GM21526 (cell line): Measurements from ENCODE around the gene PSD2.

ENCODE experiments used
- ATAC-seq: cut with Tn5 transposase; IDR thresholded peaks from one replicate; pipeline ENCODE4 v1.9.1; 2021; ENCODE audit warnings: moderate library complexity; ENCODE audit not compliant: unreplicated experiment, low FRiP score

PSD2 gene

DNA sequence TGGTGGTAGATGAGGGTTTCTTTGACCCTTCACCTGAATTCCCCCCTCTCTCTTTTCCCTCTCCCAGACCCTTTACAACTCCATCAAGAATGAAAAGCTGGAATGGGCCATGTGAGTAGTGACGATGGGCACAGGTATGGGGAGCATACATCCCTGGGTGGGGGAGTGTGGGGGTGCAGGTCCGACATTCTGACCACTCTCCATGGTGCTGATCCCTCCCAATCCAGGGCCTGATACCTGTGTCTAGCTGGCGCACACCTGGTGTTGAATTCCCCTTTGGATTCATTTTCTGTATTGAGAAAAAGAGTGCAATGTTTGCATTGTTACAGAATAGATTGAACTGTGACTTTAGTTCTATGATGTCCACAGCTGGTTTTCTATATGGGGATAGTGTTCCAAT is 40.0 kb downstream of the PSD2 start:
- no peak for ATAC-seq

DNA sequence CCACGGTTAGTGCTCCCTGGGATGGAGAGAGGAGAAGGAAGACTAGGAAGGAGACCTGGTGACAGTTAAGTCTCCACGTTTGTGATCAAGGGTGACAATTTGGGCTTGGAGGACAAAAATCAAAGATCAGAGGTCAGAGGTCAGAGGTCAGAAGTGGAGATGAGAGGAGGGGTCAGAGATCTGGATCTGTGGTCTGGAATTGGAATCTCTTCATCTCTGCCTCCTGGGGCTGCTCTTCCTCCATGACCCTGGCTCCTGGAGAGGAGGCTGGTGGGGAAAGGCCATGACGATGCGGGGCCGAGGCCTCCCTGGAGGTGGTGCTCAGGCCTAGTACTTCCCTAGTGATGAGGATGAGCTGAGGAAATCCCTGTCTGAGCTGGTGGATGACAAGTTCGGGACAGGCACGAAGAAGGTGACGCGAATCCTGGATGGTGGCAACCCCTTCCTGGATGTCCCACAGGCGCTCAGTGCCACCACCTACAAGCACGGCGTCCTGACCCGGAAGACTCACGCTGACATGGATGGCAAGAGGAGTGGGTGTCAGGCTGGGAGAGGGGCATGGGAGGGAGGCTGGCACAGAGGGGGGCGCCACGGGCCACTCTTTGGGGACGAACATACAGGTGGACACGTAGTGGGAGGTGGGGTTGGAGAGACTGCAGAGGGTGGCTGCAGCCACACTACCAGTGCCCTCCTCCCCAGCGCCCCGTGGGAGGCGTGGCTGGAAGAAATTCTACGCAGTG is 41.0 kb downstream of the PSD2 start:
- ATAC-seq: no peak

DNA sequence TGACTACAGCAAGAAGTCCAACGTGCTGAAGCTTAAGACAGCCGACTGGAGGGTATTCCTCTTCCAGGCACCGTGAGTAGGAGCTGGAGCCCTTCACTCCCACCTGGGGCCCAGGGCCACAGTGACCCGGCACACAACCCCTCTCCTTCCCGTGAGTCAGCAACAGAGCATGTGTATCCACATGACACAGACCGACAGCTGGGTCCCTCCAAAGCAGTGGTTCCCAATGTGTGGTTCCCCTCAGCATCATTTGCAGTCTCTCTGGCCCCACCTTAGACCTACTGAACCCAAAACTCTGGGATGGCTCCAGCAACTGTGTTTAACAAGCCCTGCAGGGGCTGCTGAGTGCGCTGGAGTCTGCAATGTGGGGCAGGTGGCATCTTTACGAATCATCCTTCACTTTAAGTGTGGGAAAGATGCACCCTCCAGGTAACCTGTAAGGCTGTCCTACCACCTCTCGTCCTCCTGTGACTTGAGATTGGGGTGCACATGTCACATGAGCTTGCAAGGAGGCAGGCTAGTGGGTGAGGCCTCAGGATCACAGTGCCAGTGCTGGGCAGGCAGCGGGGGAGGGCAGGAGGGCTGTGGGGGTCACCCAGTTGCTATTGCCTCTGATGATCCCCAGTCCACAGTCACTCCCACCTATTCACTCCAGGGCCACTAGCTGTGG is 42.2 kb downstream of the PSD2 start:
- ATAC-seq: no peak

DNA sequence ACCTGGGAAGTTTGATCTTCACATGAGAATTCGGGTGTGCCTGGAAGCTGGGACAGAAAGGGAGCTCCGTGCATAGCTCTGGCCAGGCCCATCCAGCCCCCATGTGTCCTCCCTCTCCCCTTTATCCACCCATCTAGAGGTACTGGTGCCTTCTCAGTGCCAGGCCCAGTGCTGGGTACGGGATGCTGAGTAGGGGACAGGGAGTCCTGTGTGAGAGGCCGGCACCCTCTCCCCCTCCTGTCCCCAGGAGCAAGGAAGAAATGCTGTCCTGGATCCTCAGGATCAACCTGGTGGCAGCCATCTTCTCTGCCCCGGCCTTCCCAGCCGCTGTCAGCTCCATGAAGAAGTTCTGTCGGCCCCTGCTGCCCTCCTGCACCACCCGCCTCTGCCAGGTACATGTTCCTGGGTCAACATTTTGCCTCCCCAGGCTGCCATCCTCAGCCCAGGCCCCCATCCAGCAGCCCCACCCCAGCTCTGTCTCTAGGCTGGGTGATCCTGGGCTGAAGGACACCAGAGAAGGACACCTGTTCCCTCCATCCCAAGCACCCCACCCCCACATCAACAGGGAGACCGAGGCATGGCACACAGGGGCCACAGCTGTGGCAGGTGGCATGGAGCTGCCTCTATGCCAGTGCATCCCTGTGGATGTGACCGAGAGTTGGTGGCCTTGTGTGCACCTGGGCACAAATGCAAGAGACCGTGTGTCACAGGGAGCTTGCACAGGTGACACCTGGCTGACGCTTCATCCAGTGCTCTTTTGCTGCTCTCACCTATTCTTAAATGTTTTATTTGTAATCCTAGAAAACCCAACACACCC is 43.0 kb downstream of the PSD2 start:
- ATAC-seq: no peak

DNA sequence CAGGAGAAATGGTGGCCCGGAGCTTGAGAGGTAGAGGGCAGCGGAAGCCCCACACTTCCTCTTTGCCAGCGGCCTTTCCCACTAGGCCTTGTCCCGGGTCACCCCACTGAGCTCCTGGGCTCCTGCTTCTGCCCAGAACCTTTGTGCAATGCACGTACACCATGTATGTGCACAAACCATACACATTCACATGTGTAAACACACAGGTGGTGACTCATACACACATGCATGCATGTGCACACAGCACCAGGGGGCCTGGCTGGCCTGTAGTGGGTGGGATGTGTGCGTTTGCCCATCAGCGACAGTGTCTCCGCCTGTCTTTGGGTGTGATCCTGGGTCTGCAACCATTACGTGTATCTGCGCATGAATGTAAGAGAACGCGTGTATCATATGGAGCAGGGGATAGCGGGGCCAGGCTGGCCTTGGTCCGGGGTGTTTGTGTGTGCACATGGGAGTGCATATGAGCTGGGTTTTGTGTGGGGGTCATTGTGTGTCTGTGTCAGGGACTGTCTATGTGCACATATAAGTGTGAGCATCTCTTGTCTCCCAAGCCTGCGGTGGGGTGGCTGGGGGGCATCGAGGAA is 43.7 kb downstream of the PSD2 start:
- ATAC-seq: no peak

DNA sequence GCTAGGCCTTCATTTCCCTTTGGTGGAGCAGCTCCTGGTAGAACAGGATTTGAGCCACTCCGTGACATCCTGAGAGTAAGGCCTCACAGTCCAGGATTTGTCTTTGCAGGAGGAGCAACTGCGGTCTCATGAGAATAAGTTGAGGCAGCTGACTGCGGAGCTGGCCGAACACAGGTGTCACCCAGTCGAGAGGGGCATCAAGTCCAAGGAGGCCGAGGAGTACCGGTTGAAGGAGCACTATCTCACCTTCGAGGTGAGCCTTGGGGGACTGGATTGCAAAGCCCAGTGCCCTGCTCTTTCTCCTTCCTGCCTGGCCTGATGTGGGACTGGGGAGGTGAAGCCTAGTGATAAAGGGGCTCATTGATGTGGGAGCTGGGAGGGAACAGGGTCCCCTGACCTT is 44.3 kb downstream of the PSD2 start:
- ATAC-seq: no peak

DNA sequence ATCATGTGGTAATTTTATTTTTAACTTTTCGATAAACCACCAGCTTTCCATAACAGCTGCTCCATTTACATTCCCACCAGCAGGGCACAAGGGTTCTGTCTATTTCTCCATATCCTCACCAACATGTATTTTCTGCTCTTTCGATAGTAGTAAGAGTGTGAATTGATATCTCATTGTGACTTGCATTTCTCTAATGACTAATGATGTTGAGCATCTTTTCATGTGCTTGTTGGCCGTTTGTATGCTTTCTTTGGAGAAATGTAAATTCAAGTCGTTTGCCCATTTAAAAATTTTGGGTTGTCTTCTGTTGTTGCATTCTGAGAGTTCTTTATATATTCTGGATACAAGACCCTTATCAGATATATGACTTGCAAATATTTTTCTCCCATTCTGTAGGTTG is 45.9 kb downstream of the PSD2 start:
- no peak for ATAC-seq

DNA sequence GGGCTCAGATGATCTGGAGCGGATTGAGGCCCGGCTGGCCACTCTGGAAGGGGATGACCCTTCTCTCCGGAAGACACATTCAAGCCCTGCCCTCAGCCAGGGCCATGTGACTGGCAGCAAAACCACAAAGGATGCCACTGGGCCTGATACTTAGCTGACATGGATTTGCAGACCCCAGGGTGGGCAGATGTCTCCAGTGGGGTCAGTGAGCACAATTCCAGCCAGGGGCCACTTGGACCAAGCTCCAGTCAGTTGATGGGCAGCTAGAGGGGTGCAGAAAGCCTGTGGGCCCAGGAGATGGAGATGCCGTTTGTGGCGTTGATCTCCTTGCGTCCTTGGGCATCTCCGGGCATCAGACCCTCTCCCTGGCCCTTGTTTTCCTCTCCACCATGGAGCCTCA is 46.7 kb downstream of the PSD2 start:
- ATAC-seq: no peak

DNA sequence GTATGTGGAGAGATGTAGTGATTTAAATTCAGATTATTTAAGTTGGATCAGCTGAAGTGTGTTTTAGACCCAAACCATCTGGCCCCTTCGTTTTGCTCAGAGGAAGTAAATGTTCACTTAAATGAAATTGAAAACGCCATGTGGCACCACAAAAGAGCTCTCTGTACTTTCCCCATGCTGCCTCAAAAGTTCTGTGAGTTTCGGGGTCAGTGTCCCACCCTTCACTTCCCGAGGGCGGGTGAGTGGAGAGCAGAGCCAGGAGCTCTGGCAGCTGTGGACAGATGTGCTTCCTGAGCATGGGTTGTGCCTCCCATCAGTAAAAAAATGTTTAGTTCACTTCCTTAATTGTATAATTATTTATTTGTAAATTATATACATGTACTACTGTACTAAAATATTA is 48.4 kb downstream of the PSD2 start:
- no peak for ATAC-seq

DNA sequence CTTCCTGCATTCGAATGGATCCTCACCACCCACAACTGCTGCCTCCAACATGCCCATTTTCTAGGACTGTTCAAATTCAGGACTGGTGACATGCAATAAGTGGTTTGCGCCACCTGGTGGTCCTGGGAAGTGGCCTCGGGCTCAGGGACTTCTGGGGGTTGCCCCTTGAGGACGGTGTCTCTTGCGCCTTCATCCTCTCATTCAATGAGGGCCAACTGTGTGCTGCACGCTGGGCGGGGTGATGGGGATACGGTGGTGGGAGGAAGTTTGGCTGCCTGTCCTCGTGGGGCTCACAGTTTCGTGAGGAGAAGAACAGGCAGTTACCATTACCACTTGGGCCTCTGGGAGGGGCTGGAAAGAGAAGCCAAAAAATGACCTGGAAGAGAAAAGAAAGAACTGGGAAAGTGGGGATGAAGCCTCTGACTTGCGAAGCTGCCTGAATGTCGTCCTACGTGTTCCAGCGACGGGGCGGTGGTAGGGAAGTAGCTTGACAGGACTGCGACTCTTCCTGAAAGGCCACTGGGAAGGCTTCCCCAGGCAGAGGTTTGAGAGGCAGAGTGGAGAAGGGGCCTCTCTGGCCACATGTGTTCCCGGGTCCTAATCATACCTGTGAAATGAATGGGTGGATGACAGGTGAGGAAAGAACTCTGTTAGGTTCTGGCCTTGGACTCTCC is 49.0 kb downstream of the PSD2 start:
- ATAC-seq: no peak

DNA sequence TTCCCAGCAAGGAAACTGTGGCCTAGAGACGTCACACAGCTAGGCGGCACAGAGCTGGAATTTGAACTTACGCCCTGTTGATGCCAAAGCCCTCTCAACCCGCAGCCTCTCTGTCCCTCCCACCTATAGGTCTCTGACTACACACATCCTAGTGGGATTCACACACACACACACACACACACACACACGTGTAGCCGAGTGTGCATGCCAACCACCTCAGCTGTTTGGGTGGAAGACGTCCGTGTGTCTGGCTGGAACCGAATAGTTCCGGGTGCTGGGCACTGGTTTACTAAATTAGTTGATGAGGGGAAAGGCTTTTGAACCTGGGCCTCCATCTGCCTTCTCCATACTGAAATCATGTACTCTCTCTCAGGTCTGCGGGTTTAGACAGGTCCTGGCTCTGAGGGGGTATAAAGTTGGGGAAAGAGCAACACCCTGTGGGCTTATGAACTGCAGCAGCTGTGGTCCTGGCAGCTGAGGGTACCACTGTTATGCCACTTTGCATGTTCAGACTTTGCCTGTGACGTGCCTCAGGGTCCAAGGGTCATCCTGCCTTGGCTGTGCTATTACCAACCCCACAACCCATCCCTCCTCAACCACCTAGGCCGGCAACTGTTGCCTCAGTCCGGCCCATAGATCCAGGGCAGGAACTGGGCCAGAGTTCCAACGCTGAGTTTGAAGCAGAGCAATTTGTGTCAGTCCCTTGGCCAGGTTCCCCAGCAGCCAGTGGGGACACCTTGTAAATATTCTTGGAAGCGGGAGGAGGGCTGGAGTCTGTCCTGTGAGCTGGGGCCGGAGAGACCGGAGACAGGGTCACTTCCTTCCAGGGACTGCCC is 50.5 kb downstream of the PSD2 start:
- ATAC-seq: no peak

DNA sequence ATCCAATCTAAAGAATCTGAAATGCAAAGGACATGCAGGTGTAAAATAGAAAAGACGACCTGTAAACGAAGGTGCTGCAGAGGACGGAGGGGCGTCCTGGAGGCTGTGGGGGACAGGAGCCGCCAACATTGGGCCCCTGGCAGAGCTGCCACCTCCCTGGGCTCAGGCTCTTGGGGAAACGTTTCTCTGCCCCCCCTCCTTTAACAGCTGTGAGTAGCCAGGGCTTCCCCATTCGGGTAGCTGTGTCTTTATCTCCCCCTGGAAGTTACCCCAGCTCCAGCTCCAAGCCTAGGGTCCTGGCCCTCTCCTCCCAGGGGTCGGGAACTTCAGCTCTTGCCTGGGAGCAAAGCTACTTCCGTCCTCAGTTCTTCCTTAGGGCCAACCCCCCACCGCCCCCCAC is 51.5 kb downstream of the PSD2 start:
- ATAC-seq: no peak

DNA sequence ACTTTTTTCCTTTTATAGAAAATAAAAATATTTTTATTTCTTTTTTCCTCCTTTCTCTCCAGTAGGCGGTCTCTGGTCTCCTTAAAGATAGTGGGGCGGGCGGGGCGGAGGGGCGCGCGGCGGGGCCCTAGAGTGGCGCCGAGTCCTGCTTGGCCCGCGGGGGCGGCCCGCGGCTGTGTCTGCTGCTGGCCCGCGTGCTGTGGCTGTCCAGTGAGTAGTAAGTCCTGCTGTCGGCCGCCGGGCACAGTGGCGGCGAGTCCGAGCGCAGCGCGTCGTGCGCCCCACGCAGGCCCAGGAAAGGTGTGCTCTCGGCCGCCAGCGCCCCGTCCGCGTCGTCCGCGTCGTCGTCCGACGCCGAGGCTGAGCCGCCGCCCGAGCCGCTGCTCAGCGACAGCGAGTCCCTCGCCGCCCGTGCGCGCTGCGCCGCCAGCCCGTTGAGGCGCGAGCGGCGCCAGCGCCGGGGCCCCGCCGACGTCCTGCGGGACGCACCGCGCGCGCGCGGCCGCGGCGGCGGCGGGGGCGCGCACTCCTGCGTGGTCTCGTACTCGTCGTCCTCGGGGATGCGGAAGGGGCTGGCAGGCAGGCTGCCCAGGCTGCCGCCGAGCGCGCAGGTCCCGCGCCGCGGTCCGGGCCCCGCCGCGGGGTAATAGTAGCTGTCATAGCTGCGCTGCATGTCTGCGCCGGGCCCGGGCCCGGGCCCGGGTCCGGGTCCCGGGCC is 52.3 kb downstream of the PSD2 start:
- no peak for ATAC-seq

DNA sequence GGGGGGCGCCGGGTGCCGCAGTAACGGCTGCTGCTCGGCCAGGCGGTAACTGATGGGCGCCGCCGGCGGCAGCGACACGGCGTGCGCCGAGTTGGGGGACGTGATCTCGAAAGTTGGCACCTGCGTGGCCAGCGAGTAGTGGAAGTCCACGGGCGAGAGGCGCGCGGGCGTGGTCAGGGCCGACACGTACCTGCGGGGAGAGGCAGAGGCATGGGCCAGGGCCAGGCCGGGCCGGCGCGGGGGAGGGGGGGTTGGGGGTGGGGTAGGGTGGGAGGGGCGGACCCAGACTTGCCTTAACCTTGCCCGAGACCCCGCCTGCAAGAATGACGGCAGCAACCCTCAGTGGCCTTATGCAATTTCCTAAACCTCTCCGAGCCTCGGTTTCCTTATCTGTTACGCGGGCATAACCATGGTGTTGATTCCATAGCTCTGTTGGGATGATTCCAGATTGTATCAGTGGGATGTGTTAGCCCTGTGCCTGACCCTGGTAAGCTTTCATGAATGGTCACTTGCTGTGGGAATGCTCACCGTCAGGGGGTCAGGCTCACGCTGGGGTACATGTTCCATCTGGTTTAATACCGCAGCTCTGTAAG is 53.0 kb downstream of the PSD2 start:
- no peak for ATAC-seq

DNA sequence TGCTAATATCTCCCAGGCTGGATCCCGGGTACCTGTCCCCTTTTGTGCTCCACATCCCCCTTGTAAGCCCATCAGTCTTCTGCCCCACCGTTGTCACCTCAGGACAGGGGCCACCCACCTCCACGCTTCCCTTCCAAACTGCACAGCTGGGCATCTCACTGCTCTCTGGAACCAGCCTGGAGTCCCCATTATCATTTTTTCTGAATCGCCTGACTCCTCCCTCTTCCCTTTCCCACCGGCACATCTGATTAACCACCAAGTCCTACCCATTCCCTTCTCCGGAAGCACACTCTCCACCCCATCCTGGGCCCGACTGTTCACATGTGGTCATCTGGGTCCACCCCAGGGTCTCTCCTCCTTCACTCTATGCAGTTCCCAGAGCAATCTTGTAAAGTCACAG is 53.9 kb downstream of the PSD2 start:
- no peak for ATAC-seq

DNA sequence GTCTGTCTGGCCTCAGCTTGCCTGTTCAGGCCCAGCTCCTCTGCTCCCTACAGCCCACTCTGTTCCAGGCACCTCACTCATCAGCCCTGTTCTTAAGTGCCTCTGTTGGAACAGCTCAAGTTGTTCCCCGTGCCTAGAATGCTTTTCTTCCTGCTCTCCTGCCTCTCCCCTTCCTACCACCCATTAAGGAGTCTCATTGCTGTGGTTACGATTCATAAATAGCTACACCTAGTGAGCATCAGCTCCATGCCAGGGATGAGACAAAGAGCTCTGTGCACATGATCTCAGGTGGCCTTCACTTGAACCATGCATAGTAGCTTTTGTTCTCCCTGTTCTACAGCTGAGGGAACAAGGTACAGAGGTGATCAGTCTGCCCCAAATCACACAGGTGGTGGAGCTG is 54.3 kb downstream of the PSD2 start:
- ATAC-seq: no peak

DNA sequence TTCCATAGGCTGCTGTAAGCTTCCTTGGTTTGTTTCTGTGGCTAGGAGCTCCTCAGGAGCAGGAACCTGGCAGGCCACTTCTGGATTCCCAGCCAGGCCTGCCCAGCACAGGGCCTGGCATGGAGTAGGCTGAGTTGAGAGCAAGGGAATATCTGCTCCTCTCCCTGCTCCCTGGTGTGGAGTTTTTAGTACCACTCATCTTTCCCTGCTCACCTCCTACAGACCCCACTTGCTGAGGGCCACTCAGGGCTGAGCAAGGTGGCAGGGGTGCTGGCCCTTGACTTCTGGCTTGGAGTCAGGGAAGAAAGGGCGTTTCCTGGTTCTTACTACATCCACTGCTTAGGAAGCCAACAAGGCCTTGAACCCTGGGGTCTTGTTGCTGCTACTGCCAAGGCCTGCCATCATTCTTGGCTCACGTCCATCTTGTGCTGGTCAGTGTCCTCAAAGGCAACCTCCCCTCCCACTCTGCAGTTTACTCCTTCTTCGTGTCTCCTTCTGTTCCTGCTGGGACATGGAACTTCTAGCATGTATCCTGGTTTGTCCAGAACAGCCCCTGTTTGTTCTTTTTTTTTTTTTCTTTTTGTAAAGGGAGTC is 54.9 kb downstream of the PSD2 start:
- no peak for ATAC-seq

DNA sequence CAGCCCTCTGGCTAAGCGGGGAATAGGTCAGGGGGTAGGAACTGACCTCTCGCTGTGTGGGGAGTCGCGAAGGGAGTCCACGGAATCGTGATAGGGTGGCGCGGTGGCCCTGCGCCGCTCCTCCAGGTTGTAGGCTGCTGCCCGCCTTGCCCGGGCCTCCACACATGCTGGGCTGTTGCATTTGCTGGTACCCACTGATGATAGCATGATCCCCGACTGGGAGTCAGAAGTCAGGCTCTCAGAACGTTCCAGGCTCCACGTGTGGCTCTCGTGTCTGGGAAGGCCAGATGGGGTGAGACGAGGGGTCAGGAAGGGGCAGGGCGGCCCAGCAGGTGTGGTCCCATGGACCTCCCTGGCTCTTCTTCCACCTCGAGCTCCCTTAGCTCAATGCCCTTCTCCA is 56.0 kb downstream of the PSD2 start:
- ATAC-seq: no peak
